GM12878 (cell line): Measurements from ENCODE around the gene TMEM178A. TPM values are rescaled to one million over a fixed set of nuclear protein-coding genes. Genes with fewer than 3 reads are reported as not detected.

Source experiments
- ATAC-seq: fragments of 200-7000 bp; cut with Tn5 transposase; 3 replicates; pipeline ENCODE4 v1.9.1; 2020; ENCODE audit warnings: mild to moderate bottlenecking, moderate library complexity
- BruUV-seq: library from RNA; stranded (reverse); fragments of 400-500 nt; replicated peaks from 2 replicates; lab custom pipeline; 2021; lab: Mats Ljungman, UMichigan
- CTCF ChIA-PET: fragments of 300-600 bp; sonication (Branson Sonifier 250); formaldehyde crosslinking; extraction: SDS; loops from one replicate; lab custom pipeline; 2021; ENCODE audit warnings: inconsistent platforms; lab: Yijun Ruan, JAX
- POLR2A ChIA-PET: fragments of 350-600 bp; formaldehyde crosslinking; extraction: SDS; loops from one replicate; lab custom pipeline; 2021; ENCODE audit warnings: inconsistent platforms; lab: Charles Lee
- RAD21 ChIA-PET: fragments of 300-600 bp; sonication (Branson Sonifier 250); formaldehyde crosslinking; loops from one replicate; lab custom pipeline; 2023; ENCODE audit warnings: antibody characterized with exemption; ENCODE audit not compliant: unreplicated experiment; lab: Charles Lee
- SMC1A ChIA-PET: fragments of 300-600 bp; sonication (Branson Sonifier 250); formaldehyde crosslinking; loops from one replicate; lab custom pipeline; 2023; ENCODE audit not compliant: unreplicated experiment, uncharacterized antibody; lab: Charles Lee
- DNase-seq: peaks from one replicate; pipeline ENCODE4 v3.0.0-alpha.2; 2011; ENCODE audit warnings: low read depth, low spot score
- FAIRE-seq: peaks from 3 replicates; lab custom pipeline; 2011; peaks lifted over from hg19 to GRCh38; lab: Jason Lieb, UNC
- H2AFZ ChIP-seq: 2 replicates; pipeline ENCODE4 v1.6.0; 2011; ENCODE audit warnings: low read depth, low read length, control low read depth; ENCODE audit not compliant: control insufficient read depth
- H3K27ac ChIP-seq: 2 replicates; pipeline ENCODE4 v1.5.1; 2011; ENCODE audit warnings: control low read depth; ENCODE audit not compliant: control insufficient read depth, insufficient read depth
- H3K27me3 ChIP-seq, 2 experiments: replicated peaks in 1 of 2; 2 replicates each; pipeline versions ENCODE4 v1.6.0 to v1.6.1; 2011; ENCODE audit warnings: low read length in 1 of 2; ENCODE audit not compliant: control insufficient read depth in 2 of 2, insufficient read depth in 2 of 2
- H3K36me3 ChIP-seq, 2 experiments: 2 replicates each; pipeline ENCODE4 v1.5.1; 2011; ENCODE audit warnings: low read length in 1 of 2; ENCODE audit not compliant: control insufficient read depth in 2 of 2, insufficient read depth in 2 of 2
- H3K4me1 ChIP-seq: 2 replicates; pipeline ENCODE4 v1.6.1; 2011; ENCODE audit warnings: mild to moderate bottlenecking, low read length, moderate library complexity, mixed read lengths; ENCODE audit not compliant: control insufficient read depth, insufficient read depth
- H3K4me2 ChIP-seq: 2 replicates; pipeline ENCODE4 v1.6.0; 2011; ENCODE audit warnings: control low read depth; ENCODE audit not compliant: control insufficient read depth, insufficient read depth
- H3K4me3 ChIP-seq: fragments of 200-600 bp; sonication (generic); 2 replicates; pipeline ENCODE4 v1.5.1; 2016
- H3K79me2 ChIP-seq: 2 replicates; pipeline ENCODE4 v1.6.0; 2011; ENCODE audit warnings: low read length; ENCODE audit not compliant: control insufficient read depth, insufficient read depth
- H3K9ac ChIP-seq: 2 replicates; pipeline ENCODE4 v1.8.0; 2011; ENCODE audit warnings: low read length, control low read depth, mixed read lengths; ENCODE audit not compliant: control insufficient read depth, insufficient read depth
- H3K9me3 ChIP-seq: replicated peaks from 3 replicates; pipeline ENCODE4 v1.5.1; 2011; ENCODE audit warnings: mild to moderate bottlenecking, low read length; ENCODE audit not compliant: control insufficient read depth, insufficient read depth
- H4K20me1 ChIP-seq: 2 replicates; pipeline ENCODE4 v1.6.0; 2011; ENCODE audit not compliant: control insufficient read depth, insufficient read depth
- GABPA ChIP-seq: IDR thresholded peaks from 2 replicates; pipeline ENCODE4 v1.6.1; 2014; ENCODE audit warnings: antibody characterized with exemption, low read depth, mild to moderate bottlenecking, inconsistent platforms
- RB1 ChIP-seq: fragments of 450-650 bp; formaldehyde crosslinking; IDR thresholded peaks from 2 replicates; pipeline ENCODE4 v1.6.1; 2017; ENCODE audit warnings: mild to moderate bottlenecking, borderline replicate concordance
- ZBTB40 ChIP-seq: fragments of 450-650 bp; IDR thresholded peaks from 2 replicates; pipeline ENCODE4 v1.6.1; 2016; ENCODE audit warnings: mild to moderate bottlenecking, moderate library complexity, borderline replicate concordance
- WGBS: methylation state at CpG from one replicate; pipeline ENCODE4 v1.1.6; 2016; ENCODE audit warnings: low lambda C conversion rate; ENCODE audit not compliant: insufficient replicate concordance, insufficient coverage; ENCODE audit errors: missing lambda C conversion rate; 5-methylcytosine and 5-hydroxymethylcytosine counted together
- in situ Hi-C: fragments of 300-500 bp; cut with MboI; formaldehyde crosslinking; loops from 9 replicates; pipeline ENCODE4 v1.14.3; 2018; ENCODE audit warnings: mixed read lengths
- intact Hi-C: fragments of 100-400 bp; cut with micrococcal nuclease; formaldehyde crosslinking; loops from one replicate; pipeline ENCODE4 v1.14.2; 2022; ENCODE audit not compliant: unreplicated experiment
- polyA plus RNA-seq, 11 experiments: library from polyadenylated mRNA; depleted of rRNA in 4 of 11; unstranded in 6 of 11; stranded (reverse) in 5 of 11; fragments of >200 nt; fragmentation: Nextera tagmentation in 4 of 11; fragmentation: Illumina TruSeq in 1 of 11; extraction: Ambion mirVana in 4 of 11; extraction: Trizol in 1 of 11; gene quantifications; 1 replicate in 1 of 11; 2 replicates in 10 of 11; pipeline versions ENCODE4 v1.2.1 to v1.2.3, GENCODE V29; 2011 to 2016; ENCODE audit warnings: inconsistent platforms in 2 of 11, missing spikeins in 2 of 11, low read depth in 1 of 11
- total RNA-seq, 4 experiments: library from RNA; depleted of rRNA in 3 of 4; stranded (reverse); fragments of >200 nt in 3 of 4; fragmentation: Illumina TruSeq in 1 of 4; extraction: Trizol in 1 of 4; gene quantifications; 2 replicates each; pipeline versions ENCODE4 v1.2.1 to v1.2.3, GENCODE V29; 2013 to 2021

The TMEM178A gene
- total and polyA plus RNA-seq, 10 of the 15 experiments (the other 5 are each of a cell fraction or from before 2014, with no cell fraction given) = not detected

DNA sequence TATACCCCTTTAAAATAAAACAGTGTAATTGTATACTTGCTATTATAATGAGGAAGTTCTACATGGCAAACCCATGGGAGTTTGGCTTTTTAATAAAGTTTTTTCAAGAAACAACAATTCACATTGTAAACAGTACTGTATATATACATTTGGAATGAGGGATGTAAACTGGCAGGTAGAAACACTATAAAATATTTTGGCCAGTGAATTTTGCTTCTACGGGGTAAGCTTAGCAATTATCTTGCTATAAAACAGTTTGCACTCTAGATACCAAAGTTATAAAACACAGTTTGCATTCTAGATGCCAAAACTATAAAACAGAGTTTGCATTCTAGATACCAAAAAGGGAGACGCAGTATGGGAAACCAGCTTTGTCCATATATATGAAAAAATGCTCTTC is 96.7 kb downstream of the TMEM178A start:
- WGBS = 100% methylated on average over 2 of the region's 2 CpGs
- Histone ChIP-seq H4K20me1 (no peaks in the 10 kb centered on the region), H3K36me3 (peaks cover 0 to 16% of the 10 kb centered on the region in 2 experiments; a peak in 2 of 4 replicates), H3K27me3 (no peaks in the 10 kb centered on the region), H3K79me2 (no peaks in the 10 kb centered on the region), H3K27ac (no peak overlapping the region), H3K9ac (no peak overlapping the region), H2AFZ (no peak overlapping the region), H3K4me2 (no peak overlapping the region), H3K4me3 (no peak overlapping the region), H3K9me3 (no peaks in the 10 kb centered on the region), H3K4me1 (0 out of 2 replicates have a peak, but pooled peaks cover 3% of the 10 kb centered on the region)
- in situ Hi-C loops = no loop called here
- no TSS peak for BruUV-seq
- intact Hi-C loops = no loop called here
- POLR2A ChIA-PET = no interaction called here
- DNase-seq (no peak), ATAC-seq (no peak), FAIRE-seq (no peak)
- CTCF ChIA-PET = no interaction called here
- RAD21 ChIA-PET = no interaction called here
- no peak for TF ChIP-seq RB1
- no peak for TF ChIP-seq GABPA
- TF ChIP-seq ZBTB40 = peak; percentile 40
- SMC1A ChIA-PET = no interaction called here

Other genes starting within 250 kb of the TMEM178A start
- 0.05 and 0.23 TPM in 2 replicates for gene MAP4K3, start 228.6 kb upstream of the TMEM178A start, total RNA-seq (2014; rRNA removed)
- gene MAP4K3, start 228.6 kb upstream of the TMEM178A start, total RNA-seq (2014; rRNA removed; fragmentation: Illumina TruSeq; extraction: Trizol) = 0.18 and 0.46 TPM in 2 replicates
- 0.61 and 0.95 TPM in 2 replicates for gene MAP4K3, start 228.6 kb upstream of the TMEM178A start, total RNA-seq (2021)
- gene MAP4K3, start 228.6 kb upstream of the TMEM178A start, polyA plus RNA-seq (2011; rRNA removed) = 0.68 and 0.98 TPM in 2 replicates
- gene MAP4K3, start 228.6 kb upstream of the TMEM178A start, polyA plus RNA-seq (2014; fragmentation: Illumina TruSeq; extraction: Trizol) = 0.12 and 0.16 TPM in 2 replicates
- gene MAP4K3, start 228.6 kb upstream of the TMEM178A start, polyA plus RNA-seq (2014; fragmentation: Nextera tagmentation; extraction: Ambion mirVana) = under 1 TPM in 1 of 2 experiments, not detected in 1; 0.04 TPM
- gene MAP4K3, start 228.6 kb upstream of the TMEM178A start, polyA plus RNA-seq (2014; rRNA removed) = 0.05 and 0.14 TPM in 2 replicates
- gene MAP4K3, start 228.6 kb upstream of the TMEM178A start, polyA plus RNA-seq (2016; fragmentation: Nextera tagmentation; extraction: Ambion mirVana) = under 1 TPM; 0.21 to 0.38 TPM
- gene THUMPD2, start 113.3 kb downstream of the TMEM178A start, total RNA-seq (2014; rRNA removed) = 13.7 and 17.8 TPM in 2 replicates
- 18.3 and 19.7 TPM in 2 replicates for gene THUMPD2, start 113.3 kb downstream of the TMEM178A start, total RNA-seq (2014; rRNA removed; fragmentation: Illumina TruSeq; extraction: Trizol)
- 10.3 and 10.7 TPM in 2 replicates for gene THUMPD2, start 113.3 kb downstream of the TMEM178A start, total RNA-seq (2021)
- gene THUMPD2, start 113.3 kb downstream of the TMEM178A start, polyA plus RNA-seq (2011; rRNA removed) = 19.3 and 28.5 TPM in 2 replicates
- gene THUMPD2, start 113.3 kb downstream of the TMEM178A start, polyA plus RNA-seq (2014; fragmentation: Illumina TruSeq; extraction: Trizol) = 17.3 and 23.4 TPM in 2 replicates
- gene THUMPD2, start 113.3 kb downstream of the TMEM178A start, polyA plus RNA-seq (2014; fragmentation: Nextera tagmentation; extraction: Ambion mirVana) = 1 to 10 TPM; 6.7 to 9.4 TPM
- 13.6 and 17.0 TPM in 2 replicates for gene THUMPD2, start 113.3 kb downstream of the TMEM178A start, polyA plus RNA-seq (2014; rRNA removed)
- 10 to 100 TPM; 12.3 to 14.0 TPM for gene THUMPD2, start 113.3 kb downstream of the TMEM178A start, polyA plus RNA-seq (2016; fragmentation: Nextera tagmentation; extraction: Ambion mirVana)